Liver (tissue), 3 donors: ENCODE data around the gene ATP12A.

Experiments used
- EGR1 ChIP-seq, 2 donors: IDR thresholded peaks; 2 replicates each; pipeline ENCODE4 v1.6.1; 2016 to 2018; ENCODE audit warnings: antibody characterized with exemption in 2 of 2, low read depth in 2 of 2
- FOXA1 ChIP-seq: IDR thresholded peaks from 2 replicates; pipeline ENCODE4 v1.6.1; 2016; ENCODE audit warnings: antibody characterized with exemption
- JUND ChIP-seq, 2 donors: IDR thresholded peaks; 2 replicates each; pipeline ENCODE4 v1.6.1; 2016; ENCODE audit warnings: antibody characterized with exemption in 2 of 2
- RAD21 ChIP-seq, 2 donors: IDR thresholded peaks; 2 replicates each; pipeline ENCODE4 v1.6.1; 2016; ENCODE audit warnings: antibody characterized with exemption in 2 of 2, mild to moderate bottlenecking in 2 of 2
- RXRA ChIP-seq, 2 donors: IDR thresholded peaks; 2 replicates each; pipeline ENCODE4 v1.6.1; 2017 to 2018; ENCODE audit warnings: antibody characterized with exemption in 2 of 2, mild to moderate bottlenecking in 1 of 2
- YY1 ChIP-seq: IDR thresholded peaks from 2 replicates; pipeline ENCODE4 v1.6.1; 2016; ENCODE audit warnings: antibody characterized with exemption, mild to moderate bottlenecking
- TF ChIP-seq, protein P1 (sequence below): IDR thresholded peaks from 2 replicates; pipeline ENCODE4 v1.6.1; 2016; ENCODE audit warnings: antibody characterized with exemption, mild to moderate bottlenecking
- TF ChIP-seq, protein P2 (sequence below): fragments of 150-350 bp; IDR thresholded peaks from 2 replicates; pipeline ENCODE4 v1.5.1; 2017; ENCODE audit warnings: improper control_type of control experiment, low read depth, low read length; ENCODE audit not compliant: missing input control
- TF ChIP-seq, protein P3 (sequence below): IDR thresholded peaks from 2 replicates; pipeline ENCODE4 v1.6.1; 2016; ENCODE audit warnings: antibody characterized with exemption
- donor health status: healthy.
- donor health status: healthy.

DNA sequence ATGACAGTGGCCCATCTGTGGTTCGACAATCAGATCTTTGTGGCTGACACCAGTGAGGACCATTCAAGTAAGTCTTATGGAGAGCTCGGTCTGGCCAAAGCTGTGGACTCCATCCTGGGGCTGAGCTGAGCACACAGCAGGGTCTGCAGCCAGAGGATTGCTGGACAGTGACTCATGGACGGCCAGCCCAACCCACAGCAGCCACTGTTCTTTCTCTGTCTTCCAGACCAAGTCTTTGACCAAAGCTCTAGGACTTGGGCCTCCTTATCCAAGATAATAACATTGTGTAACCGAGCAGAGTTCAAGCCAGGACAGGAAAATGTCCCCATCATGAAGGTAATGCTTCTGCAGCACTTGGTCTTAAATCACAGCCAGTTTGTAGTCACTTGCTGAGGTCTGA, 12.4 kb downstream of the ATP12A start:
- TF ChIP-seq, protein P1, sequence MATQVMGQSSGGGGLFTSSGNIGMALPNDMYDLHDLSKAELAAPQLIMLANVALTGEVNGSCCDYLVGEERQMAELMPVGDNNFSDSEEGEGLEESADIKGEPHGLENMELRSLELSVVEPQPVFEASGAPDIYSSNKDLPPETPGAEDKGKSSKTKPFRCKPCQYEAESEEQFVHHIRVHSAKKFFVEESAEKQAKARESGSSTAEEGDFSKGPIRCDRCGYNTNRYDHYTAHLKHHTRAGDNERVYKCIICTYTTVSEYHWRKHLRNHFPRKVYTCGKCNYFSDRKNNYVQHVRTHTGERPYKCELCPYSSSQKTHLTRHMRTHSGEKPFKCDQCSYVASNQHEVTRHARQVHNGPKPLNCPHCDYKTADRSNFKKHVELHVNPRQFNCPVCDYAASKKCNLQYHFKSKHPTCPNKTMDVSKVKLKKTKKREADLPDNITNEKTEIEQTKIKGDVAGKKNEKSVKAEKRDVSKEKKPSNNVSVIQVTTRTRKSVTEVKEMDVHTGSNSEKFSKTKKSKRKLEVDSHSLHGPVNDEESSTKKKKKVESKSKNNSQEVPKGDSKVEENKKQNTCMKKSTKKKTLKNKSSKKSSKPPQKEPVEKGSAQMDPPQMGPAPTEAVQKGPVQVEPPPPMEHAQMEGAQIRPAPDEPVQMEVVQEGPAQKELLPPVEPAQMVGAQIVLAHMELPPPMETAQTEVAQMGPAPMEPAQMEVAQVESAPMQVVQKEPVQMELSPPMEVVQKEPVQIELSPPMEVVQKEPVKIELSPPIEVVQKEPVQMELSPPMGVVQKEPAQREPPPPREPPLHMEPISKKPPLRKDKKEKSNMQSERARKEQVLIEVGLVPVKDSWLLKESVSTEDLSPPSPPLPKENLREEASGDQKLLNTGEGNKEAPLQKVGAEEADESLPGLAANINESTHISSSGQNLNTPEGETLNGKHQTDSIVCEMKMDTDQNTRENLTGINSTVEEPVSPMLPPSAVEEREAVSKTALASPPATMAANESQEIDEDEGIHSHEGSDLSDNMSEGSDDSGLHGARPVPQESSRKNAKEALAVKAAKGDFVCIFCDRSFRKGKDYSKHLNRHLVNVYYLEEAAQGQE: no peak
- TF ChIP-seq EGR1 (IDR thresholded peaks at IDR 0.05; ENCODE audit: low read depth in 2 of 2): no peak
- TF ChIP-seq, protein P2, sequence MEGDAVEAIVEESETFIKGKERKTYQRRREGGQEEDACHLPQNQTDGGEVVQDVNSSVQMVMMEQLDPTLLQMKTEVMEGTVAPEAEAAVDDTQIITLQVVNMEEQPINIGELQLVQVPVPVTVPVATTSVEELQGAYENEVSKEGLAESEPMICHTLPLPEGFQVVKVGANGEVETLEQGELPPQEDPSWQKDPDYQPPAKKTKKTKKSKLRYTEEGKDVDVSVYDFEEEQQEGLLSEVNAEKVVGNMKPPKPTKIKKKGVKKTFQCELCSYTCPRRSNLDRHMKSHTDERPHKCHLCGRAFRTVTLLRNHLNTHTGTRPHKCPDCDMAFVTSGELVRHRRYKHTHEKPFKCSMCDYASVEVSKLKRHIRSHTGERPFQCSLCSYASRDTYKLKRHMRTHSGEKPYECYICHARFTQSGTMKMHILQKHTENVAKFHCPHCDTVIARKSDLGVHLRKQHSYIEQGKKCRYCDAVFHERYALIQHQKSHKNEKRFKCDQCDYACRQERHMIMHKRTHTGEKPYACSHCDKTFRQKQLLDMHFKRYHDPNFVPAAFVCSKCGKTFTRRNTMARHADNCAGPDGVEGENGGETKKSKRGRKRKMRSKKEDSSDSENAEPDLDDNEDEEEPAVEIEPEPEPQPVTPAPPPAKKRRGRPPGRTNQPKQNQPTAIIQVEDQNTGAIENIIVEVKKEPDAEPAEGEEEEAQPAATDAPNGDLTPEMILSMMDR: no peak
- TF ChIP-seq FOXA1: no peak
- TF ChIP-seq RXRA (IDR thresholded peaks at IDR 0.05): no peak
- TF ChIP-seq, protein P3, sequence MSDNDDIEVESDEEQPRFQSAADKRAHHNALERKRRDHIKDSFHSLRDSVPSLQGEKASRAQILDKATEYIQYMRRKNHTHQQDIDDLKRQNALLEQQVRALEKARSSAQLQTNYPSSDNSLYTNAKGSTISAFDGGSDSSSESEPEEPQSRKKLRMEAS: no peak
- no peak for TF ChIP-seq RAD21 (IDR thresholded peaks at IDR 0.05)
- no peak for TF ChIP-seq YY1
- no peak for TF ChIP-seq JUND (IDR thresholded peaks at IDR 0.05)
